Measurements from ENCODE around the gene RENBP.

Gene RENBP

GRCh38 chrX:153952373-153953026, 8.1 kb upstream of the RENBP start:
- no peak overlapping the region for H3K4me3 ChIP-seq (ENCODE audit: low read depth, low read length)
- TF ChIP-seq CTCF (IDR thresholded peaks at IDR 0.05; ENCODE audit: low read depth, low read length): no peak

DNA sequence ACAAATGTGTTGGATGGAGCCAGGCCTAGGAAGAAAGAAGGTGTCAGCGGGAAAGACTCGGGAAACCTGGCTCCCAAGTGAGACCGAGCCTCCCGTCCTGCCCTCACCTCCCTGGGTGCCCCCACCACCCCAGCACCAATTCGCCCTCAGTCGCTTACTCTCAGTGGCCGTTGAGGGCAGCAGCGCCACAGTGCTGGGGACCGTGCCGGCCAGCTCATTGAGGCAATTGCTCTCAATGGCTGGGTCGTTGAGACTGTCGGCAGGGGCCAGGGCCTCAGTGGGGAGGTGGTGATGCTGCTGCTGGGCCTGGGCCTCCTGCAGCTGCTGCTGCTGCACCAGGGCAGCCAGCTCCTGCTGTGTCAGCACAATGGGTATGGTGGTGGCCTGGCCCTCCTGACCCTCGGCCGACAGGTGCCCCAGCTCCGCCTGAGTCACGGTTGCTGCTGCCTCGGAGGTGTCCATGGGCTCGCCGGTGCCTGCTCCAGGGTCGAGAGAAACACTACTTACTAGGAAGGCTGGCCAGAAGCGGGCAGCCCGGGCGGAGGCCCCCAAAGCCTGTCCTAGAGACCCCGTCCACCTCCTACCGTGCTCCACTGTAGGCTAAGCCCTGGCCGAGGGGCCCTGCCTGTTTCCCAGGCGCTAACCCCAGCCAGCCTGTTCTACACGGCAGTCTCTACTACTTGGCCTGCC, 7.4 kb upstream of the RENBP start:
- no peak overlapping the region for H3K4me3 ChIP-seq (ENCODE audit: low read depth, low read length)
- no peak for TF ChIP-seq CTCF (IDR thresholded peaks at IDR 0.05; ENCODE audit: low read depth, low read length)

GRCh38 chrX:153950127-153950526, 5.7 kb upstream of the RENBP start:
- no peak overlapping the region for H3K4me3 ChIP-seq (ENCODE audit: low read depth, low read length)
- TF ChIP-seq CTCF (IDR thresholded peaks at IDR 0.05; ENCODE audit: low read depth, low read length): no peak

- no peak overlapping the region for H3K4me3 ChIP-seq (ENCODE audit: low read depth, low read length)
Measured at GRCh38 chrX:153948847-153949805, 4.7 kb upstream of the RENBP start.

DNA sequence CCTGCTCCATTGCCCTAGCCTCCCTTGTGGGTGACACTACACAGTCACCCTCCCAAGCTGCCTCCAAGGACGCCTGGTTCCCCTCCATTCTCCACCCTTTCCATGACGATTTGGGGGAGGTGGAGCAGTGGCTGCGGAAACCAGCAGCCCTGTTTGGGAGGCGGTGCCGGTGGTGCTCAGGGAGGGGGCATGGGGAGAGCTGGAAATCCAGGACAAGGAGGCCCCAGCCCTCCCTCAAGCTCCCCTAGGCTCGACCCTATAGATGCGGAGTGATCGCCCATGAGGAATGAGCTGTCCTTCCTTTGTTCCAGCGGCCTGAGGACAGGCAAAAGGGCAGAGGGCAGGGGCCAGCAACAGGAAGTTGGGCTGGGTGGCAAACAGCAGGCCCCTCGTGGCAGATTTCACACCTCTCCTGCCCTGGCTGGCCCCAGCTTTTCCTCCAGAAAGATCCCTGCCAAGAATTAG, 3.6 kb upstream of the RENBP start:
- no peak for TF ChIP-seq CTCF (IDR thresholded peaks at IDR 0.05; ENCODE audit: low read depth, low read length)
- H3K4me3 ChIP-seq (ENCODE audit: low read depth, low read length): no peak overlapping the region

More at GRCh38 chrX:153948847-153949805, 4.7 kb upstream of the RENBP start:
- TF ChIP-seq CTCF (IDR thresholded peaks at IDR 0.05; ENCODE audit: low read depth, low read length): no peak

GRCh38 chrX:153947009-153947769, 2.7 kb upstream of the RENBP start:
- peak; percentile 93 for TF ChIP-seq CTCF (IDR thresholded peaks at IDR 0.05; ENCODE audit: low read depth, low read length)

More at GRCh38 chrX:153947009-153947769, 2.7 kb upstream of the RENBP start:
- H3K4me3 ChIP-seq (ENCODE audit: low read depth, low read length): no peak overlapping the region

Measured in WI38 (cell line).